Measurements from ENCODE around the gene KIF2A. TPM values are rescaled to one million over a fixed set of nuclear protein-coding genes. Genes with fewer than 3 reads are reported as not detected.
A peak's percentile ranks its signal among the peaks of the same experiment; 100 is the strongest.

Gene KIF2A
- total and polyA plus RNA-seq, 2 of the 13 experiments (the other 11 are each of a cell fraction or from before 2014, with no cell fraction given), result 8.5 to 19.2 TPM

DNA sequence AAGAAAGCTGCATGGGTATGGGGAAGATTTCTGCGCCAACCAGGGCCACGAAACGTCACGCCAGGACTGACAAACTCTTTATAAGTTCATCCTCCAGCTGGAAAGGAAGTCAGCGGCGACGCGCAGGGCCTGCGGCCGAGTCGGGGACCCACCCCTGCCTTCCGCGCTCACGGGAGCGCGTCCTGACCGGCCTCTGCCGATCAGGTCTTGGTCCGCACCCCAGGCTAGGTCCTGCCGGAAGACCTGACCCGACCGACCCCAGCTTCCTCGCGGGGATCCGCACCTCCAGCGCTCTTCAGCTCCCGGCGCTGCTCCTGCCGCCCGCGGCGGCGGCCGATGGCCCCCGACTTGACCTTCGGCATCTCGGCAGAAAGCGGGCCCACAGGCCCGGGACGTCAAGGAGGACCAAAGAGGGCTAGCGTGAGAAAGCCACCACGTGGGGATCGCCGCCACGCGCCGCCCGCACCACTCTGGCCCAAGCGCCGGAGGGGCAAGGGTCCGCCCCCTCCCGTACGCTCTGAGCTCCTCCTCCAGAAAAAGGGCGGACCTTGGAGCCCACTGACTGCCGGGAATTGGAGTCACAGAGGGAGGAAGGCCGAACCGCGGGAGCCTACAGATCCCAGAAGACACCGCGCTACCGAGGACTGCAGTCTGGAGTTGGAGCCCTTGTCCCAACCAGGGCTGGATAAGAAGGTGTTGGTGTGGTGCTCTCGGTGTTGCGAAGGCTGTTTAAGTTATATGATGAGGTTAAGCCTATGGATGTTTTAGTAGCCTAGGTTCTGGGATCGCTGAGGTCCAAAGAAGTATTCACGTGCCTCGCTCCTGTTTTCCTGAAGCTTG, 97.6 kb downstream of the KIF2A start, which contains the start of gene DIMT1 (continued):
- TF ChIP-seq ZBTB8A (CRISPR knock-in tag; IDR thresholded peaks at IDR 0.05; ENCODE audit: borderline replicate concordance, low read depth) (peak; percentile 69; the same call in 1 of the 2 replicates), DPF2 (CRISPR knock-in tag; IDR thresholded peaks at IDR 0.05; ENCODE audit: borderline replicate concordance, low read depth) (no peak), ZNF749 (CRISPR knock-in tag; IDR thresholded peaks at IDR 0.05; ENCODE audit: borderline replicate concordance) (peak; percentile 92; the same call in 1 of the 2 replicates), CREB1 (IDR thresholded peaks at IDR 0.05) (no peak), CREB1 (CRISPR knock-in tag; IDR thresholded peaks at IDR 0.05) (peak; percentile 77; the same call in 1 of the 2 replicates), REST (IDR thresholded peaks at IDR 0.05; ENCODE audit: borderline replicate concordance in 1 of 2, low read depth in 1 of 2, low read length in 2 of 2) (peak in 1 of 2 experiments; percentile 34; a peak in 1 of 4 replicates), SIN3A (IDR thresholded peaks at IDR 0.05; ENCODE audit: borderline replicate concordance, low read depth, low read length) (peak; percentile 87; the same call in 1 of the 2 replicates), NCOA5 (CRISPR knock-in tag; IDR thresholded peaks at IDR 0.05) (no peak), ZFY (CRISPR knock-in tag; IDR thresholded peaks at IDR 0.05) (peak; percentile 97), IRF2 (CRISPR knock-in tag; IDR thresholded peaks at IDR 0.05) (peak; percentile 91), PCBP1 (IDR thresholded peaks at IDR 0.05; ENCODE audit: borderline replicate concordance, low read depth, low read length) (0 out of 2 replicates have a peak, but pooled peaks have one; percentile 29), ELF1 (CRISPR knock-in tag; IDR thresholded peaks at IDR 0.05) (peak; percentile 85), JUNB (CRISPR knock-in tag; IDR thresholded peaks at IDR 0.05; ENCODE audit: borderline replicate concordance) (no peak), ZFP91 (CRISPR knock-in tag; IDR thresholded peaks at IDR 0.05; ENCODE audit: borderline replicate concordance) (peak; percentile 95), JUND (CRISPR knock-in tag; IDR thresholded peaks at IDR 0.05) (0 out of 2 replicates have a peak, but pooled peaks have one; percentile 38)
- TF ChIP-seq, protein P1, sequence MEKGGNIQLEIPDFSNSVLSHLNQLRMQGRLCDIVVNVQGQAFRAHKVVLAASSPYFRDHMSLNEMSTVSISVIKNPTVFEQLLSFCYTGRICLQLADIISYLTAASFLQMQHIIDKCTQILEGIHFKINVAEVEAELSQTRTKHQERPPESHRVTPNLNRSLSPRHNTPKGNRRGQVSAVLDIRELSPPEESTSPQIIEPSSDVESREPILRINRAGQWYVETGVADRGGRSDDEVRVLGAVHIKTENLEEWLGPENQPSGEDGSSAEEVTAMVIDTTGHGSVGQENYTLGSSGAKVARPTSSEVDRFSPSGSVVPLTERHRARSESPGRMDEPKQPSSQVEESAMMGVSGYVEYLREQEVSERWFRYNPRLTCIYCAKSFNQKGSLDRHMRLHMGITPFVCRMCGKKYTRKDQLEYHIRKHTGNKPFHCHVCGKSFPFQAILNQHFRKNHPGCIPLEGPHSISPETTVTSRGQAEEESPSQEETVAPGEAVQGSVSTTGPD (CRISPR knock-in tag; IDR thresholded peaks at IDR 0.05), result no peak
- TF ChIP-seq, protein P2, sequence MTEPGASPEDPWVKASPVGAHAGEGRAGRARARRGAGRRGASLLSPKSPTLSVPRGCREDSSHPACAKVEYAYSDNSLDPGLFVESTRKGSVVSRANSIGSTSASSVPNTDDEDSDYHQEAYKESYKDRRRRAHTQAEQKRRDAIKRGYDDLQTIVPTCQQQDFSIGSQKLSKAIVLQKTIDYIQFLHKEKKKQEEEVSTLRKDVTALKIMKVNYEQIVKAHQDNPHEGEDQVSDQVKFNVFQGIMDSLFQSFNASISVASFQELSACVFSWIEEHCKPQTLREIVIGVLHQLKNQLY (CRISPR knock-in tag; IDR thresholded peaks at IDR 0.05), result 0 out of 2 replicates have a peak, but pooled peaks have one; percentile 37
- TF ChIP-seq, protein P3, sequence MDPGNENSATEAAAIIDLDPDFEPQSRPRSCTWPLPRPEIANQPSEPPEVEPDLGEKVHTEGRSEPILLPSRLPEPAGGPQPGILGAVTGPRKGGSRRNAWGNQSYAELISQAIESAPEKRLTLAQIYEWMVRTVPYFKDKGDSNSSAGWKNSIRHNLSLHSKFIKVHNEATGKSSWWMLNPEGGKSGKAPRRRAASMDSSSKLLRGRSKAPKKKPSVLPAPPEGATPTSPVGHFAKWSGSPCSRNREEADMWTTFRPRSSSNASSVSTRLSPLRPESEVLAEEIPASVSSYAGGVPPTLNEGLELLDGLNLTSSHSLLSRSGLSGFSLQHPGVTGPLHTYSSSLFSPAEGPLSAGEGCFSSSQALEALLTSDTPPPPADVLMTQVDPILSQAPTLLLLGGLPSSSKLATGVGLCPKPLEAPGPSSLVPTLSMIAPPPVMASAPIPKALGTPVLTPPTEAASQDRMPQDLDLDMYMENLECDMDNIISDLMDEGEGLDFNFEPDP (CRISPR knock-in tag; conservative IDR thresholded peaks at IDR 0.05), result no peak
- TF ChIP-seq, protein P4, sequence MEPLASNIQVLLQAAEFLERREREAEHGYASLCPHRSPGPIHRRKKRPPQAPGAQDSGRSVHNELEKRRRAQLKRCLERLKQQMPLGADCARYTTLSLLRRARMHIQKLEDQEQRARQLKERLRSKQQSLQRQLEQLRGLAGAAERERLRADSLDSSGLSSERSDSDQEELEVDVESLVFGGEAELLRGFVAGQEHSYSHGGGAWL (CRISPR knock-in tag; IDR thresholded peaks at IDR 0.05), result peak; percentile 97
